ENCODE results near the gene ATF1.

Gene ATF1

DNA sequence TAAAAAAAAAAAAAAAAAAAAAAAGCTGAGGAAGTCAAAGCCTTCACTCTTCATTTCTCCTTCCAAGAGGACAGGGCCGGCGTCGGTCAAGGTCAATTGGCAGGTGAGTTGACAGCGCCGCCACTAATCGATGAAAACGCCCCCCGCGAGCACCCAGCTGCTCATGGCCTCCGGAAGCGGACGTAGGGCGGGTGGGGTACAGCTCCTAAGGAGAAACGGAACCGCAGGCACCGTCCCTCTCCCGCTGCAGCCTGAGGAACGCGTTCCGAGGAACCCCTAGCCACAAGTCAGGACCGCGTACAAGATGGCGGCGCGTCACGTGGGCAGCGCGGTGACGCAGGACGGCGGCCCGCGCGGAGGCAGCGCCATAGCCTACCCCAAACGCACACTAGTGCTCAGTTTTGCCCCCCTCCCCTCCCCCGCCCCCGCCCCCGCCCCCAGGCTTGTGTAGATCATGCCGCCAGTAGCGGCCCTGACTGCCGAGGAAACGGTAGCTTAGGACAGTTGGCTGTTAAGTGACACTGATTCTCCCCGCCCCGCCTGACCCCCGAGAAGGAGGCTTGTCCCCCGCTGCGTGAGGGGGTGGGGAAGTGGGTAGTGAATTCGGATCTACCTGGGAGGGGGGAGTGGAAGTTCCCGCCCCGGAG, at the start of gene ATF1:
Gene ATF1, plus strand, starts transcription at position 463 of the 647 bp plus-strand sequence. CDS start 16,045 bp downstream, outside the sequence.
- DNase-seq (ENCODE audit: low read depth in 2 of 2) = peak; percentile 82 to 84

DNA sequence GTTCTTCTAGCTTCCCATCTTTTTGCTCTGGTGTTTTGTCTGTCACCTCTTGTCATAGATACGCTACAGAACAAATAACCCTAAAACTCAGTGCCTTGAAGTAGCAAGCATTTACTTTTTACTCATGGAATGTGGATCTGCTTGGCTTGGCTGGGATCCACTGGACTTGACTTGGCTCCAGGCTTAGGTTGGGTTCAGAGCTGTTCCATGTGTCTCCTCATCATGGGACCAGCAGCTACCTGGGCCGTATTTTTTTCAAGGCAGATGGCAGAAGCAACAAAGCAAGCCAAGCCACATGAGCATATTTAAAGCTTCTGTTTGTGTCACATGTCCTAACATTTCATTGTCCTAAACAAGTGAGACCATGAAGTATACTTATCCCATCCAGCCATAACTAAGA, 48.7 kb upstream of the ATF1 start:
- DNase-seq (ENCODE audit: low read depth in 2 of 2) = no peak

DNA sequence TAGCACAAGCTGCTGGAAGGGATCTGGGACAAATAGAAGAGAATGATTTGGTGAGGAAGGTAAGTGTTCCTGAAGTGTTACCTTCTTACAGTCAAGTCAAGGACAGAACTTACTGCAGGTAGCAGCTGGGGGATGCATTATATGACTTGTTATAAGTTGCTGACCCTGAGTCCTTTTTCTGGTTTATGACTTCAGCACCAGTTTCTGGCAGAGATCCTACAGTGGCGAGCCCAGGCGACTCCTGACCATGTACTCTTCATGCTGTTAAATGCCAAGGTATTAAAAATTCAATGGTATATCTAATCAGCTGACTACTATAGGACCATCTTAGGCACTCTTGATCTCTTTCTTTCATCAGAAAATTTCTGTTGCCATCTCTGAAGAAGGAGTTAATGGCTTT, 45.1 kb upstream of the ATF1 start:
- no peak for DNase-seq (ENCODE audit: low read depth in 2 of 2)

DNA sequence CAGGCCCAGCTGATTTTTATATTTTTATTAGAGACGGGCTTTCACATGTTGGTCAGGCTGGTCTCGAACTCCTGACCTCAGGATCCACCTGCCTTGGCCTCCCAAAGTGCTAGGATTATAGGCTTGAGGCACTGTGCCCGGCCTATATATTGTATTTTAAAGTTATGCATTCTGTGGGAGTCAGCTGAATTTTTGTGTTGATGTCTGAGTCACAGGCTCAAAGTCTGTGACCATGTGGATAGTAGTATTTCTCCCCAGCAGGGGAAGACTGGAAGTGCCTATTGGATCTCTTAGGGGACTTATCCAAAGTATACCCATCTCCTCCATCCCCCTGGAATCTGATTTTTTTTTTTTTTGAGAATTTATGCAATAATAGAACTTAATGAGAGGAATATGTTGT, 43.8 kb upstream of the ATF1 start:
- DNase-seq (ENCODE audit: low read depth in 2 of 2) = no peak

DNA sequence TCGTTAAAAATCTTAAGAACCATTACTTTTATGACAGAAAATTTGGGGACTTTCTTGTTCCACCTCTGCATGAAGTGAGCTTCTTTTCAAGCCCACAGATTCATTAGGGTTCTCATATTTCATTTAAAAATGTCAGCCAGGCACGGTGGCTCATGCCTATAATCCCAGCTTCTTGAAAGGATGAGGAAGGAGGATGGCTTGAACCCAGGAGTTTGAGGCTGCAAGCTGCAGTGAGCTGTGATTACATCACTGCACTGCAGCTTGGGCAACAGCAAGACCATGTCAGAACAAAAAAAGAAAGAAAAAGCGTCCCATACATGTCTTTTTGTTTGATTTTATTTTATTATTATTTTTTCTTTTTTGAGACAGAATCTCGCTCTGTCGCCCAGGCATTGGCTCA, 43.4 kb upstream of the ATF1 start:
- no peak for DNase-seq (ENCODE audit: low read depth in 2 of 2)

DNA sequence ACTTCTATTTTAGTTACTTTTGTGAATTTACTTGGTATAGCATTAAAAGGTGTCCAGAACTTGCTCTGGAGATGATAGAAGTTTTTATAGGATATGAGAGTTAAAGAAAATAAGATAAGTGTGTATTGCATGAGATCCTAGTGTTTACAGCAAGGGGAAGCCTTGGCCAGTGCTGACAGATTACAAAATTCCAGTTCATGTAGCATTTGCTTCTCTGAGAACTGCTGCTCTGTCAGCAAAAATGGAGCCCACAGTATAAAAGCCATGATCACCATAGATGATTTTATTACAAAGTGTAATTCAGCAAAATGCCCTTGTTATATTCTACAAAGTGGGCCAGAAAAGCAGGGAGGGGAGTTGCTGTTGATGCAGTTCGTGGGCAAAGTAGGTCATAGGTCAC, 40.0 kb upstream of the ATF1 start:
- DNase-seq (ENCODE audit: low read depth in 2 of 2) = no peak

DNA sequence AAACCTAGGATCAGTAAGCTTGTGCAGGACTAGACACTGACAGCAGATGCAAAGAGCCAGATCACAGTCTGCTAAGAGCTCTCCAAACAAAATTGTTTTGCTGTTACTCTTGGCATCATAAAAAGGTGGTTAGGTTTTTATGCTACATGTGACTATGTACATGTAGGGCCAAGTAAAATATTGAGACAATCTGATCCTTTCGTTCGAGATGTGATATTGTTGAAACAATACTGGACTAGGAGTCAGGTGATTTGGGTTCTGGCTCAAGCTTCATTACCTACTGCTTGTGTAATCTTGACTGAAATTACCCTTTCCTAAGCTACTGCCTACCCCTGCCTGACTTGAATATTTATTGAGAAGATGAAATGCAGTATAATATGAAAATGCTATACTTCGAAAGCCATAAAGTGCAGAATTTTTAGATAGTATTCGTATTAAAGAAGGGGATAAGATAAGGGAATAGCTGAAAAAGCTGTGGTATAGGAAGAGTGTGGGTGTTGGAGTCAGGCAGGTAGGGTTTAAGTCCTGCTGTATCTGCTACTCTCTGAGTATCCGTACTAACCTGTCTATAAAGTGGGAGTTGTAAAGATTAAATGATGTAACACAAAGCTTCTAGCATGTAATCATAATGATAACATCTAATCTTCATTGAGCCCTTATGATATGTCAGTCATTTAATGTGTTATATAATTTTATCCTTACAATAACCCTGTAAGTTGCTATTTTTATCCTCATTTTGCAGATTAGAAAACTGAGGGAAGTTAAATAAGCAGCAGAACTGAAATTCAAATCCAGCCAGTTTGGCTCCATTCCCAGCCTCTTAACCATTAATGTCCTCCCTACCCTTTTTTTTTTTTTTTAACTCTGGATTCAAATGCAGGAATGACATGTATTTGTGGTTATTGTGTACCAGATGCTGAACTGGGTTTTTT, 38.6 kb upstream of the ATF1 start:
- DNase-seq (ENCODE audit: low read depth in 2 of 2) = no peak

DNA sequence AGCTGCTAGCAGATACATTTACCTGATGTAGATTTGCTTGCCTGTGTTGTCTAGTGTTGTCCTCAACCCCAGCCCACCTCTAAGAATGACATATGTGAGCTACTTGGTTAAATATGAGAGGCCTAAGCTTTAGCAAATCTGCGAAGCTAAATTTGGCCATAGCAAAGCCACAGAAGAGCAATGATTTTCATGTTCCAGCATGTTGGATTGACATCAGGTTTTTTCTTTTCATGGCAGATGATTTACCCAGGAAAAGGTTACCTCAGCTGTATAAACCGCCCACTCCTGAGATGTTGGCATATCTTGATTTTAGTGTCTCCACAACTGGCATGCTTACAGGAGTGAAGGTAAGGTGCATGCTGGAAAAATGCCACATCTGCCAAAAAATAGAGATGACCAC, 36.4 kb upstream of the ATF1 start:
- no peak for DNase-seq (ENCODE audit: low read depth in 2 of 2)

DNA sequence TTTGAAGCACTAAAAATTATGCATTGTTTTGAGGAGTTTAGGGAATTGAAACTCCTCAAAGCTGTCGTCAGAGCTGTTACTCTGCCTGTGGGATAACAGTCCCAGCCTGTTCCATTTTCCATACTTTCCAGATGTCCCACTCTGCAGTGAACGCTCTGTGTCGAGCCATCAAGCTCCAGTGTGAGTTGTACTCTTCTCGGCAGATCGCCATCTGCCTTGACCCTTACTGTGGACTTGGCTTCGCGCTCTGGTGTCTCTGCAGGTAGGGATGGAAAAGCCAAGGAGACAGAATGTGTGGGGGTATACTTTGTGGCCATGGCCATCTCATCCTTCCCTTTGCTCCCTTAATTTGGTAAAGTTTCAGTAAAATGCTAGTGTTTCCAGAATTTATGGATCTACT, 35.5 kb upstream of the ATF1 start:
- no peak for DNase-seq (ENCODE audit: low read depth in 2 of 2)

DNA sequence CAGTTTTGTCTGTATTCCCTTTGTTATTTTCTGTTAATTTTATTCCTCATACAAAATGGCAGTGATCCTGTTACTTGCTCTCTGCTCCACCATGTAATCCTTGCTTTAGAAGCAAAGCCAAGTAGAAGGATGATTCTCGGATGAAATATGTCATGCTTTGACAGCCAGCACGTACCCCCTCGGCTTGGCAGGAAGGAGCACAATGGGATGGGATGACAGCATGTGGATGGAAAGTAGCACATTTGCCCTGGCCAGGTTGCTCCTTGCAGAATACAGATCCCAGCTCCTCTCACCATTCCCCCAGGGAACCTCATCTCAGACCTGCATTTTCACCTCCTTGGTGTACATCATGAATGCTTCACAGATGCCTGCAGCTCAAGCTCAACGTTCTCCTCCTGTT, 35.1 kb upstream of the ATF1 start:
- no peak for DNase-seq (ENCODE audit: low read depth in 2 of 2)

DNA sequence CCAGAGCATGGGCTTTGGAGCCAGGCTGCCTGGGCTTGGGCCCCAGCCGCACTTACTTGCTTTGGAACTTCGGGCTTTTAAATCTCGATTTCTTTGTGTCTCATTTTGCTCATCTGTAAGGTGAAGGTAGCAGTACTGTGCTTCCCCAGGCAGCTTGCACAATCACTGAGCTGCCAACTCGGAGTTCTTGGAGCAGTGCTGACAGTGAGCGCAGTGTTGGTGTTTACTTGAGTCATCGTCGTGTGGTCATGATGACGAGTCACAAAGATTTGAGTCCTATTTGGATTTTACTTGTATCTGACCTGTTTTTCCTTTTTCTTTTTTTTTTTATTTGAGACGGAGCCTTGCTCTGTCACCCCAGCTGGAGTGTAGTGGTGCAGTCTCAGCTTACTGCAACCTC, 31.3 kb upstream of the ATF1 start:
- DNase-seq (ENCODE audit: low read depth in 2 of 2) = no peak

DNA sequence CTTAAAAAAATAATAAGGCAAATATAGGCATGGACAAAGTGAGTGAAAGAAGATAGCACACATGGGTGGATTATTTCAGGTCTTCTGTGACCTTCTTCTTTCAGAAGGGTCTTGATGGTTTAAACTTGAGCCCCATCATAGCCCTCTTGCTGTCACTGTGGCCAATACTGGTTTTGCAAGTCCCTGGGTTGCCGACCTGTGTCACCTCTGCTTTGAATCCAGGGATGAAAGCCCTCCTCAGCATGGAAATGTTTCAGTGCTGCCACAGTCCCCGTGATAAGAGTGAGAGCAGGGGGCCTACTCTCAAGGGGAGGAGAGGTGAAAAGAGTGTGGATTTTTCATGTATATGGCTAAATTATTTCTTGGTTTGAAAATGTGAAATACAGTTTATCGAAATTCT, 30.2 kb upstream of the ATF1 start:
- no peak for DNase-seq (ENCODE audit: low read depth in 2 of 2)

DNA sequence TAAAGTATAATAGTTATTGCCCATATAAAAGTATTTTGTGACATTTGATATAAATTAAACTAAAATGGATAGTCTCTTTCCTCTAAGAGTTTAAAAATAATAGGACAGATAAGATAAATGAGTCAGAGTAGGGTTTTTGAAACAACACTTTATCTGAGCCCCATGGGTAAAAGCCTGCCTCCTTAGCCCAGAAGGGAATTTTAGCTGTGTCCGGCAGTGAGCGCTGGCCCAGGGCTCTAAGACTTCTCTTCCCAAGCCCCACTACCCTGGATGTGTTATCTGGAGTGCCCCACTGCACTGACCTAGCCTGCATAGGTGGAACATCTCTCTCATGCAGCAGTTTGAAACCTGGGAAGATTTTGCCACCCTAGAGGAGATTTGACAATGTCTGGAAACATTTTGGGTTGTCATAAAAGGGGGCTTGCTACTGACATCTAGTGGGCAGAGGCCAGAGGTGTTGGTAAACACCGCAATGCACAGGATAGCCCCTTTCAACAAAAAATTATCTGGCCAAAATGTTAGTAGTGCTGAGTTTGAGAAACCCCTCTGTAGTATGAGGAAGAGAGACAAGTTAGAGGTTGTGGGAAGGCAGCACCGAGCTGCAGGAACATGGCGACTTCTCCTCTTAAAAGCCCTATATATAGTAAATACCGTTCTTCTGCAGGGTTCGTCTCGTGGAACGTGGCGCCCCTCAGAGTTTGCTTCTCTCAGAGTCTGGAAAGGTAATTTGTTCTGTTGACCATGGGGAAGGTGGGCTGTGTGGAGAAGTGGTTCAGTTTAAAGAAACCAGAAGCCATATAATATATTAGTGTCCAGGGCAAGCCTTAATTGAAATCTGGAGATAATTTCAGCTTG, 29.3 kb upstream of the ATF1 start:
- no peak for DNase-seq (ENCODE audit: low read depth in 2 of 2)

DNA sequence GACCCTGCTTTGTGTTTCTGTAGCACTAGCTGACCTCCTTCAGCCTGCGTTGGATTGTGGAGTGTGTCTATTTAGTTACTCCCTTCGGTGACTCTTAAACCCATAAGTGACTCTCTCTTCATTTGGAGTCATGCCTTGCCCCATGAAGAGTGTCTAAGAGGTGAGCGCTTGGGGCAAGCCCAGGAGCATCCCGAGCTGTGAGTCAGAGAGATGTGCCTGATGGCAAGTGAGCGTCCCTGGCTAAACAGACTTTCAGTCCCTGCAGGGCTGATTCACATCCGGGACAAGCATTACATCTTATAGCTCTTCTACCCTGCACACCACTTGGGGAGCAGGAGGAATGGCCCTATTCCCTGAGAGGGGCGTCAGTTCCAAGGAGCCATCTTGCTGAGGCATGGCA, 24.3 kb upstream of the ATF1 start:
- no peak for DNase-seq (ENCODE audit: low read depth in 2 of 2)

DNA sequence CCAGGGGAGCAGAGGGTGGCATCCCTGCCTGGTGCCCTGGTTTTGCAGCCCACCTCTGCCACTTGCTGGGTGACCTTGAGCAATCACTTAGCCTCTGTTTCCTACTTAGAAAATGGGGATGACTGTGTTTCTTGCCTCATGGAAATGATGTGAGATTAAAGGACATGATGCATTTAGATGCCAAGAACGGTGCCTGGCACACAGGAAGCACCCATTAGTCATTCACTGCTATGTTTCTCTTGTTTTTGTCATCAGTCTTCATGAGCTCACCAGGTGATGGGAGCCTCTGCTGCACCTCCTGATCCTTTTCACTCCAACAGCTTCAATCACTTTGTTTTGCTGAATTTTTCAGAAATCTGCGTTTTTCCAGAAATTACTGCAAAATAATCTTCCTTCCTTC, 23.6 kb upstream of the ATF1 start:
- DNase-seq (ENCODE audit: low read depth in 2 of 2) = no peak

DNA sequence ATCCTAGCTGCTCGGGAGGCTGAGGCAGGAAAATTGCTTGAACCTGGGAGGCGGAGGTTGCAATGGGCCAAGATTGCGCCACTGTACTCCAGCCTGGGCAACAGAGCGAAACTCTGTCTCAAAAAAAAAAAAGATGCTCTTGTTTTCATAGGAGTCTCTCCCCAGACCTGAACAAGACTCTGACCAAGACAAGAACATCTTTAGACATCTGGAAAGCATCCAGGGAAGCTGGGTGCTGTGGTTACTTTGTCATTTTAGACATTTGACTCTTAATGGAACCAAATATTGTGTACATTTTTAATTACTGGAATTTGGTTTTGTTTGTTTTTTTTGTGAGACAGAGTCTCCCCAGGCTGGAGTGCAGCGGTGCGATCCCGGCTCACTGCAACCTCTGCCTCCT, 21.1 kb upstream of the ATF1 start:
- DNase-seq (ENCODE audit: low read depth in 2 of 2) = no peak

DNA sequence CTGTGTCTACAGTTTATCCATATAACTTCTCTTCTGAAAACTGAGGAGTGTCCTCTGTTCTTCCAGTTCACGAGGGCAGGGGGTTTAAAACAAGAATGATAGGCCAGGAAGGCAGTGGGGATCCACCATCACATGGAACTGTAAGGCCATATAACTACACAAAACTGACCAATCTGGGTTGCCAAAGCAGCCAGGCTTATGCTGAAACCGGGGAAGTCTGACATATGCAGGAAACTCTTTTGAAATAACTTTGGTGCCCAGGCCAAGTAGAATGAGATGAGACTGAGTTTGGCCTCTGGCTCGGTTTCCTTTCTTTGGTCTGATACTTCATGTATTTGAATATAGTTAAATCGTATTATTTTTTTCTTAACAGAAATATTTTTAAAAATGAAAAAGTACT, 18.0 kb upstream of the ATF1 start:
- no peak for DNase-seq (ENCODE audit: low read depth in 2 of 2)

DNA sequence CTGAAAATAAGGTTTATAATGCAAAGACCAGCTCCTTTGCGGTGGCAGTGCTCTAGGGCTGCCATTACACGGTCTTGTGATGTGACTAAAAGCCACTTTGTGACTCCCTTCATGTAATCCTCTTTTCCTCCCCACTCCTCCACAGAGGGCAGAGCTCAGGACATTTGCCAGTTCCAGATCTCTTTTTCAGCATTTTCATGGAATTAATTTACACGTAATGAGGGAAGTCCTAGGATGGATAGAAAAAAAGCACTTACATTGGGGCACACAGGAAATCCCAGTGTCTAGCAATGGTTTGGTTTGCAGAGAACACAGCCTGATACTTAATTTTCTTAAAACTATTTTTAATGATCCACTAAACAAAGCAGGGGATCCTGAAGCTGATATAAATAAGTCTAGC, 17.5 kb upstream of the ATF1 start:
- no peak for DNase-seq (ENCODE audit: low read depth in 2 of 2)

DNA sequence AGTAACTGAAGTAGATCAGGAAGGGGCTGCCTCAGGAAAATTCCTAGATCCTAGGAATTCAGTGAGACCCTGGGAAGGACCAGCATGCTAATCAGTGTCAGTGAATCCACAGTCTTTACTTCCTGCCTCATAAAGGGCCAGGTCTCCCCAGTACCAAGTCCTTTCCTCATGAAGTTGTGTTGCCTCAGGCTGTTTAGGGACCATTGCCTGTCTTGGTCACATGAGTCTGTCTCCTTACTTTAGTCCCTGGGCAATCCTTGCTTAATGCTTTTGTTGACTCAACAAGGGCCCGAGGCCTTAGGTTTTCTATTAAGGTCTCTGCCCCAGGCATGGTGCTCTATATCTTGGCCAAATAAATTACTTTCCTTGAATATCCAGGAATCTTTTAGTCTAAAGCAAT, 16.1 kb upstream of the ATF1 start:
- no peak for DNase-seq (ENCODE audit: low read depth in 2 of 2)

DNA sequence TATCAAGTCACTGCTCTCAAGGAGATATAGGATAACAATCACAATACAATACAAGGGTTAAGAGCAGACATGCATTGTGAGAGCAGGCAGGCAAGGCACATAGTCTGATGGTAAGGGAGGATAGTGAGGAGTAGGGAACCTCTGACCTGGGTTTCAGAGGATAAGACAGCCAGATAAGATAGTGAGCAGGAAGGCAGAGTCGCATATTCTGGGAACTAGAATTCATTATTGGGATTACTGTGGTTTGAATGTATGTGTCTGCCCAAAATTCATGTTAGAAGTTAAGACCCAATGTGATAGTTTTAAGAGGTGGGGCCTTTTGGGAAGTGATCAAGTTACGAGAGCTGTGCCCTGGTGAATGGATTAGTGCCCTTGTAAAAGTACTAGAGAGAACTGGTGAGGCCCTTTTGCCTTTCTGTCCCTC, 14.4 kb upstream of the ATF1 start:
- no peak for DNase-seq (ENCODE audit: low read depth in 2 of 2)

DNA sequence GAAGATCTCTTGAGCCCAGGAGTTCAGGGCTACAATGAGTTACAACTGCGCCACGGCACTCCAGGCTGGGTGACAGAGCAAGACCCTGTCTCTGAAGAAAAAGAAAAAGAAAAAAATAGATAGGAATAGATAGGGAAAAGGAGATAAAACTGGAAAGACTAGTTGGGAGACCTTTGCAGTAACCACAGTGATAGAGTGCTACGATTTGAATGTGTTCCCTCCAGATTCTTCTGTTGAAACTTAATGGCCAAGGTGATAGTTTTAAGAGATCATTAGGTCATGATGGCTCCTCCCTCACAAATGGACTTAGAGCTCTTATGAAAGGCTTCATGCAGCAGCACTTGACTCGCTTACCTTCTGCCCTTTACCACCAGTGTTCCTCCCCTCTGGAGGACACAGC, 13.5 kb upstream of the ATF1 start:
- no peak for DNase-seq (ENCODE audit: low read depth in 2 of 2)

DNA sequence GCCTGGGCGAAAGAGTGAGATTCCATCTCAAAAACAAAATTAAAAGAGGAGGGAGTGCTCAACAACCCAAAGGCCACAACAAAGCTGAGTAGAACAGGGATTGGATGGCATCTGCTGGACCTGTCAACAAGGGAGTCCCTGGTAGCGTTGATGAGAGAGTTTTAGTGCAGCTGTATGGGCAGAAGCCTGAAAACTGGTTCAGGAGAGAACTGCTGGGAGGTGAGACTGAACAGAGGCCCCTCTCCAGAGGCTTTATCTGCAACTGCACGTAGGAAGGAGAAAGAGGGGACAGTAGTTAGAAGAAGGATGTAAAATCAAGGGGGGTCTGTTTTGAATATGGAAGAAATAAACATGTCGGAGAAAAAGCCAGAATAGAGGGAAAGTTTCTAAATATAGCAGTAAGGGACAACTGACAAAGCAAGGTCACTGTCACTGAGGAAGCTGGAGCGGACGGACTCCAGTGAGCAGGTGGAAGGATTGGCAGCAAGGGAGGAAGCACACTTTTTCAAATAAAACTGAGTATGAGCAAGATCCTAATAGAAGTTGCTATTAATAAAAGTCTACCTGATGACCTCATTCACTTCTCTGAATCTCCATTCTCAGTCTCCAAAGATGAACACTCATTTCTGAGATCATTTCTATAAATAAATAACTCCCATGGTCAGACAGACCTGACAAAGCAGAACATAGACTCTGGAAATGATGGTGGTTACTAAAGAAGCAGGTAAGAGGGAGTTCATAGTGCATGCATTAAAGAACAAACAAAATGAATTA, 11.8 kb upstream of the ATF1 start:
- DNase-seq (ENCODE audit: low read depth in 2 of 2) = no peak

Data from stimulated activated CD8-positive, alpha-beta memory T cell treated with anti-CD3 and anti-CD28 coated beads, Interleukin-15, amount 100 ng/mL, for 4 hours (primary cell).